Measurements from ENCODE around the gene ALDOA.

GRCh38 chr16:30075503-30076275, 10.1 kb downstream of the ALDOA start, which contains the start of gene PPP4C:
- TF ChIP-seq GATA2 (IDR thresholded peaks at IDR 0.05; ENCODE audit: low read depth, low read length) = no peak
- no peak for TF ChIP-seq GATA3 (IDR thresholded peaks at IDR 0.05; ENCODE audit: low read depth, low read length)
